B cell (primary cell): ENCODE results near the gene GALR1. TPM values are rescaled to one million over a fixed set of nuclear protein-coding genes. Genes with fewer than 3 reads are reported as not detected.

Experiments
- ATAC-seq: fragments of 200-7000 bp; cut with Tn5 transposase; one replicate; pipeline ENCODE4 v1.10.0; 2021; ENCODE audit warnings: low read depth, mild to moderate bottlenecking, moderate number of reproducible peaks, moderate library complexity
- CTCF ChIA-PET: fragments of 350-600 bp; sonication (Branson Sonifier 250); formaldehyde crosslinking; loops from one replicate; lab custom pipeline; 2021; ENCODE audit warnings: antibody characterized with exemption, inconsistent platforms; lab: Charles Lee
- POLR2A ChIA-PET: fragments of 350-600 bp; sonication (Branson Sonifier 250); formaldehyde crosslinking; loops from one replicate; lab custom pipeline; 2021; ENCODE audit warnings: antibody characterized with exemption; lab: Charles Lee
- DNase-seq: peaks from one replicate; pipeline ENCODE4 v3.0.0; 2013
- H2AFZ ChIP-seq: 2 replicates; pipeline ENCODE4 v1.6.1; 2012; ENCODE audit warnings: mild to moderate bottlenecking, low read depth, low read length; ENCODE audit not compliant: insufficient read depth, poor library complexity, severe bottlenecking
- H3K27ac ChIP-seq, 2 donors: 1 replicate in 1 of 2; 2 replicates in 1 of 2; pipeline ENCODE4 v1.5.1; 2012 to 2013; ENCODE audit warnings: low read length in 2 of 2, mild to moderate bottlenecking in 2 of 2, moderate library complexity in 1 of 2
- H3K27me3 ChIP-seq, 4 experiments: fragments of 200-600 bp in 1 of 4; sonication (generic) in 1 of 4; replicated peaks in 1 of 4; 1 replicate in 2 of 4; 2 replicates in 2 of 4; pipeline versions ENCODE4 v1.6.1 to v1.7.0; 2013 to 2016; ENCODE audit warnings: low read length in 3 of 4, mild to moderate bottlenecking in 2 of 4, mixed read lengths in 1 of 4, moderate library complexity in 1 of 4; ENCODE audit not compliant: insufficient read depth in 4 of 4, control insufficient read depth in 3 of 4; ENCODE audit errors: control extremely low read depth in 1 of 4
- H3K36me3 ChIP-seq, 2 experiments: replicated peaks in 1 of 2; 1 replicate in 1 of 2; 2 replicates in 1 of 2; pipeline versions ENCODE4 v1.6.1 to v1.7.1; 2013; ENCODE audit warnings: low read length in 1 of 2; ENCODE audit not compliant: insufficient read depth in 2 of 2, control insufficient read depth in 1 of 2; ENCODE audit errors: control extremely low read depth in 1 of 2, extremely low read depth in 1 of 2
- H3K4me1 ChIP-seq, 2 donors: fragments of 200-600 bp in 1 of 2; sonication (generic) in 1 of 2; 1 replicate in 1 of 2; 2 replicates in 1 of 2; pipeline versions ENCODE4 v1.5.1 to v1.6.1; 2013 to 2017; ENCODE audit warnings: low read length in 2 of 2; ENCODE audit not compliant: control insufficient read depth in 2 of 2, insufficient read depth in 2 of 2
- H3K4me2 ChIP-seq: replicated peaks from 2 replicates; pipeline ENCODE3; 2012; ENCODE audit warnings: mild to moderate bottlenecking, low read depth, low read length; ENCODE audit not compliant: poor library complexity, severe bottlenecking
- H3K4me3 ChIP-seq, 5 experiments: fragments of 200-600 bp in 1 of 5; sonication (generic) in 1 of 5; 1 replicate in 3 of 5; 2 replicates in 2 of 5; pipeline versions ENCODE4 v1.5.1 to v1.7.0; 2011 to 2016; ENCODE audit warnings: low read length in 4 of 5, mild to moderate bottlenecking in 4 of 5, low read depth in 2 of 5, control low read depth in 1 of 5, moderate library complexity in 1 of 5; ENCODE audit not compliant: insufficient read depth in 1 of 5; ENCODE audit errors: control extremely low read depth in 1 of 5, extremely low read depth in 1 of 5
- H3K79me2 ChIP-seq: fragments of 200-600 bp; sonication (generic); one replicate; pipeline ENCODE4 v1.6.0; 2016; ENCODE audit warnings: low read length; ENCODE audit not compliant: control insufficient read depth, insufficient read depth
- H3K9ac ChIP-seq: fragments of 200-600 bp; sonication (generic); 2 replicates; pipeline ENCODE4 v1.6.1; 2017; ENCODE audit warnings: mild to moderate bottlenecking, low read length, moderate library complexity
- H3K9me3 ChIP-seq, 3 donors: one replicate each; pipeline versions ENCODE4 v1.6.1 to v1.7.1; 2013; ENCODE audit warnings: low read length in 2 of 3; ENCODE audit not compliant: control insufficient read depth in 2 of 3, insufficient read depth in 1 of 3; ENCODE audit errors: control extremely low read depth in 1 of 3
- H4K20me1 ChIP-seq: 2 replicates; pipeline ENCODE4 v1.6.0; 2012; ENCODE audit warnings: mild to moderate bottlenecking, low read length; ENCODE audit not compliant: insufficient read depth, control insufficient read depth, poor library complexity, severe bottlenecking
- H3K27ac Mint-ChIP-seq: one replicate; pipeline ENCODE4 v1.8.0; 2021; ENCODE audit warnings: mixed read lengths
- H3K27me3 Mint-ChIP-seq: one replicate; pipeline ENCODE4 v1.8.0; 2021; ENCODE audit warnings: mixed read lengths
- H3K4me1 Mint-ChIP-seq: one replicate; pipeline ENCODE4 v1.8.0; 2021; ENCODE audit warnings: mixed read lengths
- H3K4me3 Mint-ChIP-seq: one replicate; pipeline ENCODE4 v1.8.0; 2021; ENCODE audit warnings: mixed read lengths
- H3K9me3 Mint-ChIP-seq: one replicate; pipeline ENCODE4 v1.8.0; 2022; ENCODE audit warnings: mixed read lengths; ENCODE audit not compliant: insufficient read depth
- CTCF ChIP-seq: fragments of 200-600 bp; IDR thresholded peaks from one replicate; pipeline ENCODE4 v1.8.0; 2022; ENCODE audit warnings: antibody characterized with exemption, mild to moderate bottlenecking
- EZH2 ChIP-seq: IDR thresholded peaks from 2 replicates; pipeline ENCODE4 v1.6.1; 2012; ENCODE audit warnings: borderline replicate concordance, low read depth, mild to moderate bottlenecking, moderate library complexity, low read length; ENCODE audit not compliant: insufficient read depth, poor library complexity, severe bottlenecking
- WGBS: methylation state at CpG from one replicate; pipeline ENCODE4 v1.1.5; 2013; ENCODE audit warnings: missing lambda C conversion rate; ENCODE audit not compliant: insufficient coverage; 5-methylcytosine and 5-hydroxymethylcytosine counted together
- intact Hi-C: fragments of 100-400 bp; cut with micrococcal nuclease; formaldehyde crosslinking; loops from one replicate; pipeline ENCODE4 v1.10.0; 2022
- polyA plus RNA-seq: library from polyadenylated mRNA; depleted of rRNA; stranded (reverse); fragments of >200 nt; gene quantifications from 2 replicates; pipeline ENCODE4 v1.2.3, GENCODE V29; 2012
- total RNA-seq, 2 donors: library from RNA; stranded (reverse); fragments of 120-200 nt in 1 of 2; gene quantifications; 1 replicate in 1 of 2; 2 replicates in 1 of 2; pipeline versions ENCODE4 v1.2.3 to v1.2.4, GENCODE V29; 2013 to 2022

The GALR1 gene
- total and polyA plus RNA-seq, 2 donors (not counting 1 experiment from before 2014, with no cell fraction given) = not detected

- no peak overlapping the region for H3K27ac ChIP-seq
- POLR2A ChIA-PET = no interaction called here
- no peak for TF ChIP-seq CTCF
- H3K27ac Mint-ChIP-seq = no peak overlapping the region
- H3K4me1 Mint-ChIP-seq = no peaks in the 10 kb centered on the region
- no peaks in the 10 kb centered on the region for H4K20me1 ChIP-seq
- H3K27me3 Mint-ChIP-seq = peaks cover 15% of the 10 kb centered on the region
- ATAC-seq (no peak), DNase-seq (no peak)
- CTCF ChIA-PET = interaction anchor here (0.9 kb wide), 1 partner anchor 9 kb away, joined by 3 read pairs; no protein-coding TSS in a partner anchor
- no peak overlapping the region for H3K4me2 ChIP-seq
- H3K9me3 ChIP-seq = no peaks in the 10 kb centered on the region
- no peak overlapping the region for H3K4me3 ChIP-seq
- WGBS = no CpG with 5 or more reads among the region's 3 CpGs
- no peaks in the 10 kb centered on the region for H3K9me3 Mint-ChIP-seq
- H3K4me3 Mint-ChIP-seq = no peak overlapping the region
- no peaks in the 10 kb centered on the region for H3K36me3 ChIP-seq
- H3K4me1 ChIP-seq = no peaks in the 10 kb centered on the region
- H2AFZ ChIP-seq = no peak overlapping the region
- H3K79me2 ChIP-seq = no peaks in the 10 kb centered on the region
- H3K27me3 ChIP-seq = peaks cover 0 to 2% (median 0%) of the 10 kb centered on the region in 4 experiments
- no peak overlapping the region for H3K9ac ChIP-seq
- intact Hi-C loops = no loop called here
These were observed 28.9 kb upstream of the GALR1 start for GRCh38 chr18:77220726-77221125.

GRCh38 chr18:77222464-77222863 lies 27.2 kb upstream of the GALR1 start:
- ChIA-PET POLR2A (no interaction called here), CTCF (interaction anchor here (1.0 kb wide), 2 partner anchors 13 to 222 kb away, joined by 3 to 5 read pairs; no protein-coding TSS in a partner anchor)
- Histone ChIP-seq H3K79me2 (no peaks in the 10 kb centered on the region), H2AFZ (no peak overlapping the region), H3K4me2 (no peak overlapping the region), H3K9ac (no peak overlapping the region), H4K20me1 (no peaks in the 10 kb centered on the region), H3K4me3 (no peak overlapping the region), H3K9me3 (no peaks in the 10 kb centered on the region), H3K36me3 (no peaks in the 10 kb centered on the region), H3K4me1 (no peaks in the 10 kb centered on the region), H3K27ac (no peak overlapping the region), H3K27me3 (peaks cover 0 to 2% (median 0%) of the 10 kb centered on the region in 4 experiments)
- Mint-ChIP-seq H3K9me3 (no peaks in the 10 kb centered on the region), H3K27ac (no peak overlapping the region), H3K27me3 (peaks cover 18% of the 10 kb centered on the region), H3K4me1 (no peaks in the 10 kb centered on the region), H3K4me3 (no peak overlapping the region)
- ATAC-seq (no peak), DNase-seq (no peak)
- no peak for TF ChIP-seq CTCF
- no peak for TF ChIP-seq EZH2
- intact Hi-C loops = no loop called here
- WGBS = no CpG with 5 or more reads among the region's 3 CpGs
